ES-I3 (cell line): ENCODE measurements around the gene MTNR1B.

Experiments
- H3K36me3 ChIP-seq: 2 replicates; pipeline ENCODE4 v1.6.1; 2013; ENCODE audit warnings: mild to moderate bottlenecking, low read length, control low read depth, moderate library complexity; ENCODE audit not compliant: insufficient read depth
- H3K4me1 ChIP-seq: 2 replicates; pipeline ENCODE4 v1.6.1; 2013; ENCODE audit warnings: mild to moderate bottlenecking, control low read depth, low read length; ENCODE audit not compliant: insufficient read depth
- H3K9ac ChIP-seq: 2 replicates; pipeline ENCODE4 v1.6.1; 2013; ENCODE audit warnings: low read depth, mild to moderate bottlenecking, low read length, moderate library complexity
- H3K9me3 ChIP-seq: 2 replicates; pipeline ENCODE4 v1.6.1; 2013; ENCODE audit warnings: mild to moderate bottlenecking, low read length, moderate library complexity; ENCODE audit not compliant: control insufficient read depth, insufficient read depth

MTNR1B gene

GRCh38 chr11:92964471-92964870, 5.0 kb upstream of the MTNR1B start:
- Histone ChIP-seq H3K9ac (no peak overlapping the region), H3K9me3 (no peaks in the 10 kb centered on the region), H3K36me3 (no peaks in the 10 kb centered on the region), H3K4me1 (0 out of 2 replicates have a peak, but pooled peaks cover 6% of the 10 kb centered on the region)

GRCh38 chr11:92965196-92965595, 4.3 kb upstream of the MTNR1B start:
- Histone ChIP-seq H3K4me1 (0 out of 2 replicates have a peak, but pooled peaks cover 6% of the 10 kb centered on the region), H3K9me3 (no peaks in the 10 kb centered on the region), H3K36me3 (no peaks in the 10 kb centered on the region), H3K9ac (no peak overlapping the region)

GRCh38 chr11:92967178-92967577, 2.3 kb upstream of the MTNR1B start:
- H3K9ac ChIP-seq, result no peak overlapping the region
- H3K9me3 ChIP-seq, result no peaks in the 10 kb centered on the region
- H3K36me3 ChIP-seq, result no peaks in the 10 kb centered on the region
- H3K4me1 ChIP-seq, result 0 out of 2 replicates have a peak, but pooled peaks cover 6% of the 10 kb centered on the region

GRCh38 chr11:92967867-92968266, 1.6 kb upstream of the MTNR1B start:
- H3K36me3 ChIP-seq, result no peaks in the 10 kb centered on the region
- no peaks in the 10 kb centered on the region for H3K9me3 ChIP-seq
- H3K4me1 ChIP-seq, result 0 out of 2 replicates have a peak, but pooled peaks cover 6% of the 10 kb centered on the region
- H3K9ac ChIP-seq, result no peak overlapping the region

GRCh38 chr11:92969293-92969633, 188 bp upstream of the MTNR1B start:
- no peaks in the 10 kb centered on the region for H3K9me3 ChIP-seq
- H3K4me1 ChIP-seq, result no peaks in the 10 kb centered on the region
- H3K36me3 ChIP-seq, result no peaks in the 10 kb centered on the region
- no peak overlapping the region for H3K9ac ChIP-seq

- Histone ChIP-seq H3K9me3 (no peaks in the 10 kb centered on the region), H3K4me1 (no peaks in the 10 kb centered on the region), H3K36me3 (no peaks in the 10 kb centered on the region), H3K9ac (no peak overlapping the region)
Measured at GRCh38 chr11:92972248-92972647, 2.8 kb downstream of the MTNR1B start.

GRCh38 chr11:92975285-92975684, 5.8 kb downstream of the MTNR1B start:
- Histone ChIP-seq H3K4me1 (no peaks in the 10 kb centered on the region), H3K9me3 (no peaks in the 10 kb centered on the region), H3K9ac (no peak overlapping the region), H3K36me3 (no peaks in the 10 kb centered on the region)

- Histone ChIP-seq H3K36me3 (no peaks in the 10 kb centered on the region), H3K4me1 (no peaks in the 10 kb centered on the region), H3K9ac (no peak overlapping the region), H3K9me3 (no peaks in the 10 kb centered on the region)
Measured at GRCh38 chr11:92976681-92977080, 7.2 kb downstream of the MTNR1B start.

- no peaks in the 10 kb centered on the region for H3K36me3 ChIP-seq
- no peaks in the 10 kb centered on the region for H3K4me1 ChIP-seq
- no peaks in the 10 kb centered on the region for H3K9me3 ChIP-seq
- H3K9ac ChIP-seq, result no peak overlapping the region
Measured at GRCh38 chr11:92977401-92977800, 8.0 kb downstream of the MTNR1B start.

- Histone ChIP-seq H3K36me3 (no peaks in the 10 kb centered on the region), H3K4me1 (no peaks in the 10 kb centered on the region), H3K9me3 (no peaks in the 10 kb centered on the region), H3K9ac (no peak overlapping the region)
Measured at GRCh38 chr11:92978271-92979111, 9.0 kb downstream of the MTNR1B start.

GRCh38 chr11:92979176-92979575, 9.7 kb downstream of the MTNR1B start:
- H3K9ac ChIP-seq, result no peak overlapping the region

GRCh38 chr11:92980312-92980711, 10.9 kb downstream of the MTNR1B start:
- H3K9me3 ChIP-seq, result no peaks in the 10 kb centered on the region

More at GRCh38 chr11:92979176-92979575, 9.7 kb downstream of the MTNR1B start:
- H3K36me3 ChIP-seq, result no peaks in the 10 kb centered on the region
- H3K4me1 ChIP-seq, result 0 out of 2 replicates have a peak, but pooled peaks cover 2% of the 10 kb centered on the region
- H3K9me3 ChIP-seq, result no peaks in the 10 kb centered on the region

GRCh38 chr11:92981508-92982043, 12.1 kb downstream of the MTNR1B start:
- Histone ChIP-seq H3K9ac (no peak overlapping the region), H3K4me1 (peaks cover 7% of the 10 kb centered on the region; the same call in 1 of the 2 replicates), H3K9me3 (no peaks in the 10 kb centered on the region), H3K36me3 (no peaks in the 10 kb centered on the region)

More at GRCh38 chr11:92980312-92980711, 10.9 kb downstream of the MTNR1B start:
- H3K9ac ChIP-seq, result no peak overlapping the region
- no peaks in the 10 kb centered on the region for H3K36me3 ChIP-seq
- H3K4me1 ChIP-seq, result peaks cover 7% of the 10 kb centered on the region; the same call in 1 of the 2 replicates

- Histone ChIP-seq H3K9me3 (peaks cover 6% of the 10 kb centered on the region; the same call in 1 of the 2 replicates), H3K36me3 (no peaks in the 10 kb centered on the region), H3K4me1 (peaks cover 7% of the 10 kb centered on the region; the same call in 1 of the 2 replicates), H3K9ac (no peak overlapping the region)
Measured at GRCh38 chr11:92986585-92986984, 17.1 kb downstream of the MTNR1B start.

- Histone ChIP-seq H3K4me1 (no peaks in the 10 kb centered on the region), H3K9me3 (peaks cover 6% of the 10 kb centered on the region; the same call in 1 of the 2 replicates), H3K36me3 (no peaks in the 10 kb centered on the region), H3K9ac (no peak overlapping the region)
Measured at GRCh38 chr11:92993004-92993403, 23.6 kb downstream of the MTNR1B start.
